Upper lobe of right lung (tissue), 1 donor: Measurements from ENCODE around the gene BCL11A. TPM values are rescaled to one million over a fixed set of nuclear protein-coding genes. Genes with fewer than 3 reads are reported as not detected.

Experiments
- ATAC-seq: fragments of 200-7000 bp; cut with Tn5 transposase; one replicate; pipeline ENCODE4 v1.9.1; 2020; ENCODE audit warnings: mild to moderate bottlenecking, moderate library complexity
- DNase-seq: peaks from one replicate; pipeline ENCODE4 v3.0.0-alpha.2; 2020
- H3K27ac ChIP-seq: fragments of 200-600 bp; one replicate; pipeline ENCODE4 v1.8.0; 2022
- H3K27me3 ChIP-seq: fragments of 200-600 bp; one replicate; pipeline ENCODE4 v1.8.0; 2022; ENCODE audit warnings: mild to moderate bottlenecking
- H3K36me3 ChIP-seq: fragments of 200-600 bp; one replicate; pipeline ENCODE4 v1.8.0; 2022
- H3K4me1 ChIP-seq: fragments of 200-600 bp; one replicate; pipeline ENCODE4 v1.8.0; 2022
- H3K4me3 ChIP-seq: fragments of 200-600 bp; one replicate; pipeline ENCODE4 v1.8.0; 2022; ENCODE audit warnings: mild to moderate bottlenecking
- H3K9me3 ChIP-seq: fragments of 200-600 bp; one replicate; pipeline ENCODE4 v1.8.0; 2022
- intact Hi-C: fragments of 100-400 bp; cut with DNase I; formaldehyde crosslinking; loops from one replicate; pipeline ENCODE4 v1.11.0; 2022
- total RNA-seq: library from RNA; stranded (reverse); fragmentation: NEBNext Ultra II Directional; extraction: Animal tissue kit (Norgen Biotek cat#: 25700); gene quantifications from one replicate; pipeline ENCODE4 v1.2.1, GENCODE V29; 2021
- TF ChIP-seq, protein P1 (sequence below): fragments of 200-600 bp; IDR thresholded peaks from one replicate; pipeline ENCODE4 v1.8.0; 2022; ENCODE audit warnings: antibody characterized with exemption
- donor health status: DM: no; HTN: yes; CAD: no; lungs with severe emphysema.

The BCL11A gene
- total RNA-seq, 1 donor from 2014 or later = 10.3 TPM

DNA sequence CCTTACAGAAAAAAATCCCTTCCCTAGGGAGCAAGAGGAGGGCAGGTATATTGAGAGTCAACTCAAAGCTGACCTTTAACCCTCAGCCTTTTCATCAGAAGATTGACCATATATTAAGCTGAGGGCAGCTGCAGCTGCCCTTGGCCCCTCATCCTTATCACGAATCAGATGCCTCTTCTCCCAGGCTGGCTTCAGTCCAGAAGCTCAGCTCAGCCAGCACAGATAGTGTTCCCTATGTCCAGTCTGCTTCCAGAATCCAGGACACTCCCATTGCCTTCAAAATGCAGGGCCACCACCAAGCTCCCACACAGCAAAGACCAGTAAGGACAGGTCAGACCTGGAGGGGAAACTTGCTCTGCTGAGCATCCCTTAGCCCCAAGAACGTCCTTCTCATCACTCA is 146.1 kb downstream of the BCL11A start:
- ATAC-seq (no peak), DNase-seq (no peak)
- TF ChIP-seq, protein P1, sequence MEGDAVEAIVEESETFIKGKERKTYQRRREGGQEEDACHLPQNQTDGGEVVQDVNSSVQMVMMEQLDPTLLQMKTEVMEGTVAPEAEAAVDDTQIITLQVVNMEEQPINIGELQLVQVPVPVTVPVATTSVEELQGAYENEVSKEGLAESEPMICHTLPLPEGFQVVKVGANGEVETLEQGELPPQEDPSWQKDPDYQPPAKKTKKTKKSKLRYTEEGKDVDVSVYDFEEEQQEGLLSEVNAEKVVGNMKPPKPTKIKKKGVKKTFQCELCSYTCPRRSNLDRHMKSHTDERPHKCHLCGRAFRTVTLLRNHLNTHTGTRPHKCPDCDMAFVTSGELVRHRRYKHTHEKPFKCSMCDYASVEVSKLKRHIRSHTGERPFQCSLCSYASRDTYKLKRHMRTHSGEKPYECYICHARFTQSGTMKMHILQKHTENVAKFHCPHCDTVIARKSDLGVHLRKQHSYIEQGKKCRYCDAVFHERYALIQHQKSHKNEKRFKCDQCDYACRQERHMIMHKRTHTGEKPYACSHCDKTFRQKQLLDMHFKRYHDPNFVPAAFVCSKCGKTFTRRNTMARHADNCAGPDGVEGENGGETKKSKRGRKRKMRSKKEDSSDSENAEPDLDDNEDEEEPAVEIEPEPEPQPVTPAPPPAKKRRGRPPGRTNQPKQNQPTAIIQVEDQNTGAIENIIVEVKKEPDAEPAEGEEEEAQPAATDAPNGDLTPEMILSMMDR = no peak
- H3K4me3 ChIP-seq = no peak overlapping the region
- no peaks in the 10 kb centered on the region for H3K27me3 ChIP-seq
- no peaks in the 10 kb centered on the region for H3K9me3 ChIP-seq
- no peaks in the 10 kb centered on the region for H3K4me1 ChIP-seq
- intact Hi-C loops = no loop called here
- no peaks in the 10 kb centered on the region for H3K36me3 ChIP-seq
- H3K27ac ChIP-seq = no peak overlapping the region

DNA sequence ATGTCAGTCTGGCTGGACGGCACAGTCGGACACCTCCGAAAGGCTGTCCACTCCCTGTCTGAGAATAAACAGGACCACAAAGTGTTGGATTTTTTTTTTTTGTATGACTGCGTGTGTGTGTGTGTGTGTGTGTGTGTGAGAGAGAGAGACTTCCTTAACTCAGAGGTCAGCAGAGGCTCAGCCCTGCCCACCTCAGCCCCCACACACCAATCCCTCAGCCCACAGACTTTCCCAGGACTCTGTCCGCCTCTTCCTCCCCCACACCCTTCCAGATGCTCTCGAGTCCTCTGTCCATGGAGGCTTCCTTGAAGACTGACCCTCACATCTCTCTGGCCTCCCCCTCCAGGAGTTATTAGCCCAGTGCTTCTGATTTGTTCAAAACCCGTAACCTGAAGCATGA is 147.3 kb downstream of the BCL11A start:
- Histone ChIP-seq H3K27ac (no peak overlapping the region), H3K4me3 (no peak overlapping the region), H3K9me3 (no peaks in the 10 kb centered on the region), H3K27me3 (no peaks in the 10 kb centered on the region), H3K4me1 (no peaks in the 10 kb centered on the region), H3K36me3 (no peaks in the 10 kb centered on the region)
- ATAC-seq (peak; percentile 23), DNase-seq (no peak)
- intact Hi-C loops = no loop called here
- TF ChIP-seq, protein P1 = no peak

DNA sequence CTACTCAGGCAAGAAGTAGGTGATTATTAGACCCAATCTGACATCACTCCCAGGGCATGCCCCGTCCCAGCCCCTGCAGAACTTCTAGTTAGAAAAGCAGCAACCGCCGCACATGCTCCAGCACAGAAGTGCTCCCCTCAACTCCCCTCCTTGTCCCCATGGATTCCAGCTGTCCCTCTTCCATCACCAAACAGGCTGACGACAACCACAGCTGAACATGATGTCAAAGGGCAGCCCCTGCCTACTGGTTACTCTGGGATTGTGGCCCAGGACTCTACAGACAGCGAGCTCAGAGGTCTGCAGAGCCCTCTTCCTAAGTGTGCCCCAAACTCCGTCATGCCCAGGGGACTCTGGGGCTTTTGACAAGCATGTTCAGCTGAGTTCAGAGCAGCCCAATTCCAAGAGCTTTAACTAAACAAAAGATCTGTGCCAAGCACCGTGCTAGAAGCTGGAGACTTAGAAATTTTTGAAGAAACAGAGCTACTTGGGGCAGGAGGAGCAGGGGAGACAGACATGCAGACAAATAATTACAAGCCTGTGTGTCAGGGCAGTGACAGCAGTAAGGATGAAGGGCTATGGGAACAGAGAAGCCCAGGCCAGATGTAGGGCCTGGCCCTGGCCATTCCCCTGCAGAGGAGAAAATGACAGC is 148.1 kb downstream of the BCL11A start:
- Histone ChIP-seq H3K27ac (no peak overlapping the region), H3K4me3 (no peak overlapping the region), H3K9me3 (no peaks in the 10 kb centered on the region), H3K36me3 (no peaks in the 10 kb centered on the region), H3K4me1 (no peaks in the 10 kb centered on the region), H3K27me3 (no peaks in the 10 kb centered on the region)
- TF ChIP-seq, protein P1 = no peak
- DNase-seq (no peak), ATAC-seq (peak; percentile 28)
- intact Hi-C loops = no loop called here

Other genes starting within 250 kb of the BCL11A start
- 13.3 TPM for gene PAPOLG, start 202.6 kb upstream of the BCL11A start, total RNA-seq